Testis (tissue), 2 donors: ENCODE measurements around the gene IRF8.

Experiments used
- POLR2A ChIP-seq: fragments of 450-650 bp; IDR thresholded peaks from one replicate; pipeline ENCODE4 v1.6.1; 2017; ENCODE audit warnings: antibody characterized with exemption, mild to moderate bottlenecking, moderate library complexity
- TF ChIP-seq, protein P1 (sequence below), 3 experiments: fragments of 450-650 bp in 2 of 3; fragments of 200-600 bp in 1 of 3; sonication (generic) in 1 of 3; IDR thresholded peaks; one replicate each; pipeline ENCODE4 v1.5.1; 2016 to 2019; ENCODE audit warnings: antibody characterized with exemption in 3 of 3, mild to moderate bottlenecking in 2 of 3, moderate library complexity in 1 of 3

DNA sequence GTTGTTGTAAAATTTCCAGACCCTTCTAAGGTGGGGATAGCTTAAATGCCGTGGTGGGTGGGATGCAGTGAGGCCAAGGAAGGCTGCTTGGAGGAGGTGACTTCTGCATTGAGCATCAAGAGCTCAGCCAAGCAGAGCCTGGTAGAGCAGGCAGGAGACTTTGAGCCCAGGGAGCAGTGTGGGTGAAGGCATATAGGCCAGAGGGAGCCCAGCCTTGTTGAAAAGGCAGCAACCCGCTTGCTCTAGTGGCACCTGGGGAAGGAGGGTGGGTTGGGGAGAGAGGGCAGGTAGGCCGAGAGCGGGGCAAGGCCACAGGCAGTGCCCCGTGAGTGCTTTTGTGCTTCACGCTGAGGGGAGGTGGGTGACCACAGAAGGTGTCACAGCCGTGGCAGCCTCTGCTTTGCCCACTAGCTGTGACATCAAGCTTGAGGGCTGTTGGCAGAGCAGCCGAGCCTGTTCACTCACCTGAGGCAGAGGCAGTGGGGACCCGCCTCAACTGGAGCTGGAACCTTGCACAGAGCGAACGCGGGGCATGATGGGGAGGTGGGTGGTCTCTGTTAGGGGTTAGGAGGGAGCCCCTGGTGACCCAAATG is 56.1 kb downstream of the IRF8 start:
- no peak for TF ChIP-seq POLR2A
- TF ChIP-seq, protein P1, sequence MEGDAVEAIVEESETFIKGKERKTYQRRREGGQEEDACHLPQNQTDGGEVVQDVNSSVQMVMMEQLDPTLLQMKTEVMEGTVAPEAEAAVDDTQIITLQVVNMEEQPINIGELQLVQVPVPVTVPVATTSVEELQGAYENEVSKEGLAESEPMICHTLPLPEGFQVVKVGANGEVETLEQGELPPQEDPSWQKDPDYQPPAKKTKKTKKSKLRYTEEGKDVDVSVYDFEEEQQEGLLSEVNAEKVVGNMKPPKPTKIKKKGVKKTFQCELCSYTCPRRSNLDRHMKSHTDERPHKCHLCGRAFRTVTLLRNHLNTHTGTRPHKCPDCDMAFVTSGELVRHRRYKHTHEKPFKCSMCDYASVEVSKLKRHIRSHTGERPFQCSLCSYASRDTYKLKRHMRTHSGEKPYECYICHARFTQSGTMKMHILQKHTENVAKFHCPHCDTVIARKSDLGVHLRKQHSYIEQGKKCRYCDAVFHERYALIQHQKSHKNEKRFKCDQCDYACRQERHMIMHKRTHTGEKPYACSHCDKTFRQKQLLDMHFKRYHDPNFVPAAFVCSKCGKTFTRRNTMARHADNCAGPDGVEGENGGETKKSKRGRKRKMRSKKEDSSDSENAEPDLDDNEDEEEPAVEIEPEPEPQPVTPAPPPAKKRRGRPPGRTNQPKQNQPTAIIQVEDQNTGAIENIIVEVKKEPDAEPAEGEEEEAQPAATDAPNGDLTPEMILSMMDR (IDR thresholded peaks at IDR 0.05): no peak
